GM12878 (cell line): ENCODE measurements around the gene CLMP.

ENCODE experiments used
- CREB1 ChIP-seq: IDR thresholded peaks from 2 replicates; pipeline ENCODE4 v1.6.1; 2012; ENCODE audit warnings: low read depth, mild to moderate bottlenecking, inconsistent platforms
- ESRRA ChIP-seq: IDR thresholded peaks from 2 replicates; pipeline ENCODE4 v1.6.1; 2012; ENCODE audit warnings: mild to moderate bottlenecking, low read length, improper control_type of control experiment
- MXI1 ChIP-seq: fragments of 150-350 bp; IDR thresholded peaks from 2 replicates; pipeline ENCODE4 v1.6.1; 2011; ENCODE audit warnings: low read depth, mild to moderate bottlenecking, inconsistent platforms, low read length, improper control_type of control experiment
- TARDBP ChIP-seq: IDR thresholded peaks from 2 replicates; pipeline ENCODE4 v1.6.1; 2016; ENCODE audit warnings: borderline replicate concordance
- YY1 ChIP-seq: IDR thresholded peaks from 2 replicates; pipeline ENCODE4 v1.6.1; 2011; ENCODE audit warnings: low read depth, mild to moderate bottlenecking, low read length
- TF ChIP-seq, protein P1 (sequence below), 3 experiments: IDR thresholded peaks in 2 of 3; conservative IDR thresholded peaks in 1 of 3; 2 replicates each; pipeline ENCODE4 v1.5.1; 2011; ENCODE audit warnings: low read depth in 3 of 3, low read length in 3 of 3, mild to moderate bottlenecking in 3 of 3, control low read depth in 2 of 3, moderate library complexity in 2 of 3, inconsistent platforms in 1 of 3, mixed read lengths in 1 of 3; ENCODE audit not compliant: control insufficient read depth in 2 of 3, insufficient read depth in 1 of 3; ENCODE audit errors: extremely low read depth in 1 of 3
- TF ChIP-seq, protein P2 (sequence below): fragments of 450-650 bp; formaldehyde crosslinking; IDR thresholded peaks from 2 replicates; pipeline ENCODE4 v1.5.0; 2022; ENCODE audit warnings: mild to moderate bottlenecking, missing genetic modification characterization

DNA sequence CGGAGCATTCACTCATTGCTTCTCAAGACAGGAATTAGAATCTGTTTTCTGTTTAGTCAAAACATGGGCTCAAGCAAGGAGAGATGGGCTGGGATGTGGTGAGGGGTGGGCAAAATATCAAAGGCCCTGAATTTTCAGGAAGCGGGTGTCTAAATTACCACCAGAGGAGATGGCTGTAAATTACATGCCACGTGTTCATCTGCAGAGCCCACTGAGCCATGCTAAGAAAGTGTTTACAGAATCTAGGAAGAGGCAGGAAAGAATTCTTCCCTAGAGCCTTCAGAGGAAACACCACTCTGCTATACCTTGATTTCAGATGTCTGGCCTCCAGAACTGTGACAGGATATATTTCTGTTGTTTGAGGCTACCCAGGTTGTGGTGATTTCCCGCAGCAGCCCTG, 46.1 kb downstream of the CLMP start:
- TF ChIP-seq, protein P1, sequence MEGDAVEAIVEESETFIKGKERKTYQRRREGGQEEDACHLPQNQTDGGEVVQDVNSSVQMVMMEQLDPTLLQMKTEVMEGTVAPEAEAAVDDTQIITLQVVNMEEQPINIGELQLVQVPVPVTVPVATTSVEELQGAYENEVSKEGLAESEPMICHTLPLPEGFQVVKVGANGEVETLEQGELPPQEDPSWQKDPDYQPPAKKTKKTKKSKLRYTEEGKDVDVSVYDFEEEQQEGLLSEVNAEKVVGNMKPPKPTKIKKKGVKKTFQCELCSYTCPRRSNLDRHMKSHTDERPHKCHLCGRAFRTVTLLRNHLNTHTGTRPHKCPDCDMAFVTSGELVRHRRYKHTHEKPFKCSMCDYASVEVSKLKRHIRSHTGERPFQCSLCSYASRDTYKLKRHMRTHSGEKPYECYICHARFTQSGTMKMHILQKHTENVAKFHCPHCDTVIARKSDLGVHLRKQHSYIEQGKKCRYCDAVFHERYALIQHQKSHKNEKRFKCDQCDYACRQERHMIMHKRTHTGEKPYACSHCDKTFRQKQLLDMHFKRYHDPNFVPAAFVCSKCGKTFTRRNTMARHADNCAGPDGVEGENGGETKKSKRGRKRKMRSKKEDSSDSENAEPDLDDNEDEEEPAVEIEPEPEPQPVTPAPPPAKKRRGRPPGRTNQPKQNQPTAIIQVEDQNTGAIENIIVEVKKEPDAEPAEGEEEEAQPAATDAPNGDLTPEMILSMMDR (IDR thresholded peaks at IDR 0.05 in 2 of 3, conservative IDR thresholded peaks at IDR 0.05 in 1 of 3; ENCODE audit: control insufficient read depth in 2 of 3, extremely low read depth in 1 of 3, insufficient read depth in 1 of 3, low read depth in 3 of 3, low read length in 3 of 3) = no peak
- TF ChIP-seq ESRRA (no peak), TARDBP (no peak), CREB1 (no peak), MXI1 (no peak), YY1 (no peak)
- TF ChIP-seq, protein P2, sequence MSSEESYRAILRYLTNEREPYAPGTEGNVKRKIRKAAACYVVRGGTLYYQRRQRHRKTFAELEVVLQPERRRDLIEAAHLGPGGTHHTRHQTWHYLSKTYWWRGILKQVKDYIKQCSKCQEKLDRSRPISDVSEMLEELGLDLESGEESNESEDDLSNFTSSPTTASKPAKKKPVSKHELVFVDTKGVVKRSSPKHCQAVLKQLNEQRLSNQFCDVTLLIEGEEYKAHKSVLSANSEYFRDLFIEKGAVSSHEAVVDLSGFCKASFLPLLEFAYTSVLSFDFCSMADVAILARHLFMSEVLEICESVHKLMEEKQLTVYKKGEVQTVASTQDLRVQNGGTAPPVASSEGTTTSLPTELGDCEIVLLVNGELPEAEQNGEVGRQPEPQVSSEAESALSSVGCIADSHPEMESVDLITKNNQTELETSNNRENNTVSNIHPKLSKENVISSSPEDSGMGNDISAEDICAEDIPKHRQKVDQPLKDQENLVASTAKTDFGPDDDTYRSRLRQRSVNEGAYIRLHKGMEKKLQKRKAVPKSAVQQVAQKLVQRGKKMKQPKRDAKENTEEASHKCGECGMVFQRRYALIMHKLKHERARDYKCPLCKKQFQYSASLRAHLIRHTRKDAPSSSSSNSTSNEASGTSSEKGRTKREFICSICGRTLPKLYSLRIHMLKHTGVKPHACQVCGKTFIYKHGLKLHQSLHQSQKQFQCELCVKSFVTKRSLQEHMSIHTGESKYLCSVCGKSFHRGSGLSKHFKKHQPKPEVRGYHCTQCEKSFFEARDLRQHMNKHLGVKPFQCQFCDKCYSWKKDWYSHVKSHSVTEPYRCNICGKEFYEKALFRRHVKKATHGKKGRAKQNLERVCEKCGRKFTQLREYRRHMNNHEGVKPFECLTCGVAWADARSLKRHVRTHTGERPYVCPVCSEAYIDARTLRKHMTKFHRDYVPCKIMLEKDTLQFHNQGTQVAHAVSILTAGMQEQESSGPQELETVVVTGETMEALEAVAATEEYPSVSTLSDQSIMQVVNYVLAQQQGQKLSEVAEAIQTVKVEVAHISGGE (CRISPR knock-in tag) = no peak
